Measurements from ENCODE around the gene PPID. TPM values are rescaled to one million over a fixed set of nuclear protein-coding genes. Genes with fewer than 3 reads are reported as not detected.
A peak's percentile ranks its signal among the peaks of the same experiment; 100 is the strongest.
"Not testable (repeated sequence)": the region's sequence is repeated elsewhere in the genome, so short reads cannot be mapped to it uniquely, and the experiment has no call there.

Gene PPID
- total and polyA plus RNA-seq, 5 donors from 2014 or later: 18.3 to 50.4 (median 44.9) TPM

GRCh38 chr4:158714937-158715336 is 8.3 kb downstream of the PPID start:
- H3K4me1 ChIP-seq (ENCODE audit: control insufficient read depth, insufficient read depth, low read length, poor library complexity, severe bottlenecking): no peaks in the 10 kb centered on the region
- Mint-ChIP-seq H3K36me3 (peaks cover 53% of the 10 kb centered on the region), H3K4me1 (peaks cover 11 to 39% (median 15%) of the 10 kb centered on the region in 4 donors), H3K9me3 (no peaks in the 10 kb centered on the region), H3K4me3 (no peak overlapping the region), H3K27me3 (no peaks in the 10 kb centered on the region), H3K27ac (no peak overlapping the region)
- no peak overlapping the region for H3K27ac ChIP-seq (ENCODE audit: insufficient read depth, low read length, poor library complexity, severe bottlenecking)
- H3K36me3 ChIP-seq (ENCODE audit: control insufficient read depth, insufficient read depth, low read length): peaks cover 91% of the 10 kb centered on the region
- ATAC-seq (ENCODE audit: low read depth in 2 of 2) (no peak), DNase-seq (no peak)
- no peaks in the 10 kb centered on the region for H3K9me3 ChIP-seq (ENCODE audit: control insufficient read depth in 2 of 2, low read length in 2 of 2)
- no peak overlapping the region for H3K4me3 ChIP-seq (ENCODE audit: low read depth, low read length)
- no peaks in the 10 kb centered on the region for H3K27me3 ChIP-seq (ENCODE audit: control insufficient read depth, insufficient read depth, low read length)

DNA sequence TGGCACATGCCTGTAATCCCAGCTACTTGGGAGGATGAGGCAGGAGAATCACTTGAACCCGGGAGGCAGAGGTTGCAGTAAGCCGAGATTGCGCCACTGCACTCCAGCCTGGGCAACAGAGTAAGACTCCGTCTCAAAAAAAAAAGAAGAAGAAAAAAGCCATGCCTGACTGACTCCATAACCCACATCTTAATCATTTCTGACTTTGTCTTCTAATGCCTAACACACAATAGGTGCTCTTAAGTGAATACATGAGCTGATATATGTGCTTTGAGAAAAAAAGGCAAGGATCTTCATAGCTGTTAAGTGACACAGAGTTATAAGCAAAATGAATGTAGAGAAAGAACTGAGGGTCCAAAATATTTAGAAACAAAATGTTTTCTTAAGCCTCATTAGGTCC is 10.6 kb downstream of the PPID start:
- not testable (repeated sequence) for H3K9me3 Mint-ChIP-seq; H3K27ac ChIP-seq (ENCODE audit: insufficient read depth, low read length, poor library complexity, severe bottlenecking); ATAC-seq (ENCODE audit: low read depth in 2 of 2); H3K4me3 ChIP-seq (ENCODE audit: low read depth, low read length); H3K27me3 Mint-ChIP-seq; H3K4me1 ChIP-seq (ENCODE audit: control insufficient read depth, insufficient read depth, low read length, poor library complexity, severe bottlenecking); H3K4me3 Mint-ChIP-seq; DNase-seq; H3K27me3 ChIP-seq (ENCODE audit: control insufficient read depth, insufficient read depth, low read length); H3K9me3 ChIP-seq (ENCODE audit: control insufficient read depth in 2 of 2, low read length in 2 of 2)
- H3K36me3 Mint-ChIP-seq: peaks cover 48% of the 10 kb centered on the region
- H3K27ac Mint-ChIP-seq: peak overlapping the region in 1 of 3 donors; percentile 25
- H3K4me1 Mint-ChIP-seq: peaks cover 0 to 21% (median 8%) of the 10 kb centered on the region in 4 donors
- H3K36me3 ChIP-seq (ENCODE audit: control insufficient read depth, insufficient read depth, low read length): peaks cover 90% of the 10 kb centered on the region

- Mint-ChIP-seq H3K4me3 (no peak overlapping the region), H3K36me3 (peaks cover 52% of the 10 kb centered on the region), H3K27ac (no peak overlapping the region), H3K27me3 (no peaks in the 10 kb centered on the region), H3K4me1 (peaks cover 0 to 9% (median 6%) of the 10 kb centered on the region in 4 donors), H3K9me3 (no peaks in the 10 kb centered on the region)
- Histone ChIP-seq H3K27me3 (ENCODE audit: control insufficient read depth, insufficient read depth, low read length) (no peaks in the 10 kb centered on the region), H3K9me3 (ENCODE audit: control insufficient read depth in 2 of 2, low read length in 2 of 2) (no peaks in the 10 kb centered on the region), H3K36me3 (ENCODE audit: control insufficient read depth, insufficient read depth, low read length) (peaks cover 90% of the 10 kb centered on the region), H3K4me1 (ENCODE audit: control insufficient read depth, insufficient read depth, low read length, poor library complexity, severe bottlenecking) (no peaks in the 10 kb centered on the region), H3K27ac (ENCODE audit: insufficient read depth, low read length, poor library complexity, severe bottlenecking) (no peak overlapping the region), H3K4me3 (ENCODE audit: low read depth, low read length) (no peak overlapping the region)
- ATAC-seq (ENCODE audit: low read depth in 2 of 2): no peak
- no peak for DNase-seq
Measured at GRCh38 chr4:158710814-158711213, 12.4 kb downstream of the PPID start.

DNA sequence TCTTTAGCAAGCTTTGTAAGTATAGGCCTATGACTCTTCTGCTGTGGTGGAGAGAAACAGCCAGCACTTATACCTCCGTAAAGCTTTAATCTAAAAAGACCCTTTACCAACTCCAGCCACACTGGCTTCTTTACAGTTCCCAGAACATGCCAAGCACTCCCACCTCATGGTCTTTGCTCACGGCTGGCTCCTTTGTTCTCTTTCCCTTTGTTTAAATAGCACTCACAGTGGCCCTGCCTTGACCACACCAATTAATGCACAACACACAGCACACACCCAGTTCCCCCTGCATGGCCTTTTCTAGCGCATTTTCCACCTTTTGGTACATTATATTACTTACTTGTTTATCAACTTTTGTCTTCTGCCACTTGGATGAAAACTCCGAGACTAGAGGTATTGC is 18.9 kb downstream of the PPID start:
- Histone ChIP-seq H3K27me3 (ENCODE audit: control insufficient read depth, insufficient read depth, low read length) (no peaks in the 10 kb centered on the region), H3K27ac (ENCODE audit: insufficient read depth, low read length, poor library complexity, severe bottlenecking) (no peak overlapping the region), H3K36me3 (ENCODE audit: control insufficient read depth, insufficient read depth, low read length) (peaks cover 31% of the 10 kb centered on the region), H3K9me3 (ENCODE audit: control insufficient read depth in 2 of 2, low read length in 2 of 2) (no peaks in the 10 kb centered on the region), H3K4me3 (ENCODE audit: low read depth, low read length) (no peak overlapping the region), H3K4me1 (ENCODE audit: control insufficient read depth, insufficient read depth, low read length, poor library complexity, severe bottlenecking) (no peaks in the 10 kb centered on the region)
- H3K9me3 Mint-ChIP-seq: no peaks in the 10 kb centered on the region
- peaks cover 0 to 2% (median 0%) of the 10 kb centered on the region in 4 donors for H3K4me1 Mint-ChIP-seq
- H3K27ac Mint-ChIP-seq: no peak overlapping the region
- no peaks in the 10 kb centered on the region for H3K27me3 Mint-ChIP-seq
- H3K4me3 Mint-ChIP-seq: no peak overlapping the region
- no peak for DNase-seq
- no peak for ATAC-seq (ENCODE audit: low read depth in 2 of 2)
- H3K36me3 Mint-ChIP-seq: peaks cover 42% of the 10 kb centered on the region

- Mint-ChIP-seq H3K27ac (no peak overlapping the region), H3K9me3 (peaks cover 0 to 1% (median 0%) of the 10 kb centered on the region in 7 donors), H3K4me3 (no peak overlapping the region), H3K27me3 (no peaks in the 10 kb centered on the region), H3K4me1 (peaks cover 0 to 3% (median 0%) of the 10 kb centered on the region in 4 donors), H3K36me3 (peaks cover 24% of the 10 kb centered on the region)
- Histone ChIP-seq H3K9me3 (ENCODE audit: control insufficient read depth in 2 of 2, low read length in 2 of 2) (no peaks in the 10 kb centered on the region), H3K27ac (ENCODE audit: insufficient read depth, low read length, poor library complexity, severe bottlenecking) (no peak overlapping the region), H3K27me3 (ENCODE audit: control insufficient read depth, insufficient read depth, low read length) (no peaks in the 10 kb centered on the region), H3K4me3 (ENCODE audit: low read depth, low read length) (no peak overlapping the region), H3K36me3 (ENCODE audit: control insufficient read depth, insufficient read depth, low read length) (peaks cover 5% of the 10 kb centered on the region), H3K4me1 (ENCODE audit: control insufficient read depth, insufficient read depth, low read length, poor library complexity, severe bottlenecking) (no peaks in the 10 kb centered on the region)
- ATAC-seq (ENCODE audit: low read depth in 2 of 2): no peak
- DNase-seq: no peak
Measured at GRCh38 chr4:158688813-158689212, 34.4 kb downstream of the PPID start.

DNA sequence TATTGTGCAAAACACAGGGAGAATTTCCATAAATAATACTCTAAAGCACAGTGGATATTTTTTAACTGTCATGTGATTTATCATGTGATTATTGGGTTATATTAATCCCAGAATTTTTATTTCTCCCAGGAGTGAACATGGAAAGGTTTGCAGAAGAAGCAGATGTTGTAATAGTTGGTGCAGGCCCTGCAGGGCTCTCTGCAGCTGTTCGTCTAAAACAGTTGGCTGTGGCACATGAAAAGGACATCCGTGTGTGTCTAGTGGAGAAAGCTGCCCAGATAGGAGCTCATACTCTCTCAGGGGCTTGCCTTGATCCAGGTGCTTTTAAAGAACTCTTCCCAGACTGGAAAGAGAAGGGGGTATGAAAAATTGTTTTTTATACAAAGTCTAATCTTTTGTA is 41.1 kb downstream of the PPID start:
- Histone ChIP-seq H3K27me3 (ENCODE audit: control insufficient read depth, insufficient read depth, low read length) (no peaks in the 10 kb centered on the region), H3K27ac (ENCODE audit: insufficient read depth, low read length, poor library complexity, severe bottlenecking) (no peak overlapping the region), H3K4me3 (ENCODE audit: low read depth, low read length) (no peak overlapping the region), H3K36me3 (ENCODE audit: control insufficient read depth, insufficient read depth, low read length) (no peaks in the 10 kb centered on the region), H3K4me1 (ENCODE audit: control insufficient read depth, insufficient read depth, low read length, poor library complexity, severe bottlenecking) (no peaks in the 10 kb centered on the region), H3K9me3 (ENCODE audit: control insufficient read depth in 2 of 2, low read length in 2 of 2) (no peaks in the 10 kb centered on the region)
- Mint-ChIP-seq H3K27me3 (no peaks in the 10 kb centered on the region), H3K9me3 (no peaks in the 10 kb centered on the region), H3K4me3 (no peak overlapping the region), H3K36me3 (peaks cover 22% of the 10 kb centered on the region), H3K4me1 (peaks cover 0 to 8% (median 6%) of the 10 kb centered on the region in 4 donors), H3K27ac (no peak overlapping the region)
- no peak for ATAC-seq (ENCODE audit: low read depth in 2 of 2)
- DNase-seq: no peak

- Mint-ChIP-seq H3K4me1 (peaks cover 3 to 12% (median 6%) of the 10 kb centered on the region in 4 donors), H3K36me3 (peaks cover 21% of the 10 kb centered on the region), H3K27ac (no peak overlapping the region), H3K9me3 (no peaks in the 10 kb centered on the region), H3K4me3 (no peak overlapping the region), H3K27me3 (no peaks in the 10 kb centered on the region)
- H3K4me3 ChIP-seq (ENCODE audit: low read depth, low read length): no peak overlapping the region
- no peak for DNase-seq
- ATAC-seq (ENCODE audit: low read depth in 2 of 2): no peak
- H3K36me3 ChIP-seq (ENCODE audit: control insufficient read depth, insufficient read depth, low read length): no peaks in the 10 kb centered on the region
- H3K9me3 ChIP-seq (ENCODE audit: control insufficient read depth in 2 of 2, low read length in 2 of 2): no peaks in the 10 kb centered on the region
- H3K4me1 ChIP-seq (ENCODE audit: control insufficient read depth, insufficient read depth, low read length, poor library complexity, severe bottlenecking): no peaks in the 10 kb centered on the region
- no peaks in the 10 kb centered on the region for H3K27me3 ChIP-seq (ENCODE audit: control insufficient read depth, insufficient read depth, low read length)
- no peak overlapping the region for H3K27ac ChIP-seq (ENCODE audit: insufficient read depth, low read length, poor library complexity, severe bottlenecking)
Measured at GRCh38 chr4:158681629-158682028, 41.6 kb downstream of the PPID start.

DNA sequence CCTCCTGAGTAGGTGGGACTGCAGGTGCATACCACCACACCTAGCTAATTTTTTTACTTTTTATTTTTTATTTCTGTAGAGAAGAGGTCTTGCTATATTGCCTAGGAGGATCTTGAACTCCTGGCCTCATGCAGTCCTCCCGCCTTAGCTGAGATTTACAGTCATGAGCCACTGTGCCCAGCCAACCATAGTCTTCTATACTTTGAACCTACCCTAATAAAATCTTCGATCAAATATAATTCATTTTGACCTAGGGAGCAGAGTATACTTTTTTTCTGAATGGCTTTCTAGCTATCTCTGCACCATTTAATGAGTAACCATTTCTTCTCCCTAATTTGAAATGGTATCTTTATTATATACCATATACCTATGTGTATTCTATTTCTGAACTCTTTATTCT is 44.4 kb downstream of the PPID start:
- Histone ChIP-seq H3K27ac (ENCODE audit: insufficient read depth, low read length, poor library complexity, severe bottlenecking) (no peak overlapping the region), H3K4me3 (ENCODE audit: low read depth, low read length) (no peak overlapping the region), H3K27me3 (ENCODE audit: control insufficient read depth, insufficient read depth, low read length) (no peaks in the 10 kb centered on the region), H3K4me1 (ENCODE audit: control insufficient read depth, insufficient read depth, low read length, poor library complexity, severe bottlenecking) (no peaks in the 10 kb centered on the region), H3K36me3 (ENCODE audit: control insufficient read depth, insufficient read depth, low read length) (no peaks in the 10 kb centered on the region), H3K9me3 (ENCODE audit: control insufficient read depth in 2 of 2, low read length in 2 of 2) (no peaks in the 10 kb centered on the region)
- H3K36me3 Mint-ChIP-seq: peaks cover 15% of the 10 kb centered on the region
- ATAC-seq (ENCODE audit: low read depth in 2 of 2): no peak
- no peak overlapping the region for H3K27ac Mint-ChIP-seq
- no peak overlapping the region for H3K4me3 Mint-ChIP-seq
- DNase-seq: no peak
- no peaks in the 10 kb centered on the region for H3K9me3 Mint-ChIP-seq
- no peaks in the 10 kb centered on the region for H3K27me3 Mint-ChIP-seq
- H3K4me1 Mint-ChIP-seq: peaks cover 7 to 18% (median 13%) of the 10 kb centered on the region in 4 donors
